GM18873 (cell line): ENCODE data around the gene TBC1D19.

Experiments used
- ATAC-seq: cut with Tn5 transposase; IDR thresholded peaks from one replicate; pipeline ENCODE4 v1.9.1; 2021; ENCODE audit warnings: mild to moderate bottlenecking, moderate library complexity, moderate number of reproducible peaks; ENCODE audit not compliant: unreplicated experiment, low FRiP score

TBC1D19 gene

DNA sequence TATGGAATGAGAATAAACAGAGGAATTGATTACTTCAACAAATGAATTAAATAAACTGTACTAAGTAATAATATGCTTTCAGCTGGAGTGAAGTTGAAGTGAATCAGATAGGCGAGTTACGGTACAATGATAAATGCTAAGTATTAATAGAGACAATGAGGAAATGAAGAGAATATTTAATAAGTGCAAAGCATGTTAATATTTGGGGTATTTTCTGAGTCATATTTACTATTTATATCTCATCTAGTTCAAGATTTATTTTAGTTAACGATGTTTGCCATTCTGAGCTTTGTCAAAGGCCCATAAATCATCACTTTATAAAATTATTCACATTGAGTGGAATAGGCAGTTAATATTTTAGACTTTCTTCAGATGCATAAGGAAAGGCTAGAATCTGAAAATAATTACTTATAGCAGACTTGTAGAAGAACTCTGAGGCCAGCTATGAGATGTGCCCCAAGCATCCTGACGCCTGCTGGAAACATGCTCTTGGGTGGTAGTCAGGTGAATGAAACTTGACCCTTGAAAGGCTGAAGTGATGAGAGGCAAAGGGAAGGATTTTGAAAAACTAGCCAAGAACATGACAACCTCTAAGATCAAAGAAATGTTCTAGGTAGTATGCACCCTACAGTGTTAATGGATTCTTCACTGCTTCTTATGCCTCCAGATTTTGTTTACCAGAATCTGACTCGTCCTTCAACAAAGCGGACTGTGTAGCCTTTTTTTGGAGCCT is 142.9 kb downstream of the TBC1D19 start:
- ATAC-seq, result no peak

DNA sequence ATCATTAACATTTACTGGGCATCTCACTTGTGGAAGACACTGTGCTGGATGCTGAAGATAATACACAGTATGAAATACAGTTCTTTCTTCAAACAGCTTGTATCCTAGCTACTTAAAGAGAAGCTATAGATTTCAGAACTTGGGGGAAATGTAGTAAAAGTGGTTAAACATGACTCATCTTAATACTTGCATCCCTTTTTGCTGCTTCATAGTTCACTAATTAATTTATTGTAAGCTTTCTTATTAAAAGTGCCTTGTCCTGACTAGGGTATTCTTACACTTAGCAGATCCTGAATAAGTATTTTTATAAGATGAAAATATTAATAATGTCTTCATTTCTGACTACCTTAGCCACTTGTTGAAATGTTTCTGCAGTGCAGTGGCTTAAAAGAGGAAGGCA is 144.0 kb downstream of the TBC1D19 start:
- ATAC-seq, result no peak

DNA sequence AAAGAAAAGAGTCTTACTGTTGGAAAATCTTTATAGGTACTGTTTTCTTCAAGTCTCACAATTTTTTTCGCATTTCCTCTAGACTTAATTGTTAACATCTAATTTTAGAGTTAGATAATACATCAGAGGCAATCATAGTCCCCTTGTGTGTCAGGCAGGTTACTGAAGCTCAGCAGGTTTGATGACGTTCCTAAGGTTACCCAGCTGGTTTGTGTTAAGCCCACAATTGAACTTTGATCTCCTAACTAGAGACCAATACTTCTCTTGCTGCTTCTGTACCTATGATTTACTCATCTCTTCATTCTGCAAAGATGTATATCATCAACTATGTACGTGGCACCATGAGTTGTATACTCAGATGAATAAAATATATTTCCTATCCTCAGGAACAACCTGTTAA is 145.1 kb downstream of the TBC1D19 start:
- ATAC-seq, result no peak

DNA sequence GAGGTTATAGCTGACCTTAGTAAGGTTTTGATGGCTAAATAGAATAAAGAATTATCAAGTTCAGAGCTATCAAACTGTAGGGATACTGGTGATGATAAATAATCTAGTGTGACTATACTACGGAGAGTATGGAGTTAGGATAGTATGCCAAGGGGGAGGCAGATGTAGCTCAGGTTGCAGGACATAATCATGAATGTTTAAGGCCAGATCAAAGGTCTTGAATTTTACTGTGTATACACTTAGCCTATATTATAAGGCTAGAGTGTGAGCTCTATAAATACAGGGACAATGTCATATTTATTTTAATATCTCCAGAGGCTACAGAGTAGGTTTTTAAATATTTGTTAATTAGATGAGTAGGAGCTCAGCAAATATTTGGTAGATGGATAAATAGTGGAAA is 145.7 kb downstream of the TBC1D19 start:
- no peak for ATAC-seq

DNA sequence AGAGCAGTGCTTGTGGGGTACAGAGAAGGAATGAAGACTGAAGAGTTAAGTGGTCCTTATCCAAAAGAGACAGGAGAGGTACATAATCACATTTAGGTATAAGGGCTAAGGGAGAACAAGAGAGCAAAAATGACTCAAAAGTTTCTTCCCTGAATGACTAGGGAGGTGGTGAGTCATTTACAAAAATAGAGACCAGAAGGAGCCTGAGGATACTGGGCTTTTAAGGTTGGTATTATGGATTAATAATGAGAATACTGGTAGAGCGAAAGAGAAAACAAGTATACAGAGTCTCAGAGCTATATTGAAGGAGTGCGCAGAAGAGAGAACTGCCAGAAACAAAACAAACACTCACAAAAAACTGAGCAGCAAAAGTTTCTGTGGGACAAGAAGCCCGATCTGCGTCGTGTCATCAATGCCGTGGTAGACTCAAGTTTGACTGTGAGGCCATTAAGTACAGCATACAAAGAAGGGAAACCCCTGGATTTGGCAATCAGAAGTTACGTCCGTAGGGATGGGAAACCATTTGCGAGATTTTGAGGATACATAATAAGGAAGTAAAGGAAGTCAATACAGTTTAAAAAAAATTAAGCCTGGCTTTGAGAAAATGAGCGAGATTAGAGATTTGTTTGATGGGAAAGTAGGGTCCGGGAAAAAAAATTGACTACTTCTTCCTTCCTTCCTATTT is 147.6 kb downstream of the TBC1D19 start:
- peak; percentile 95 for ATAC-seq

DNA sequence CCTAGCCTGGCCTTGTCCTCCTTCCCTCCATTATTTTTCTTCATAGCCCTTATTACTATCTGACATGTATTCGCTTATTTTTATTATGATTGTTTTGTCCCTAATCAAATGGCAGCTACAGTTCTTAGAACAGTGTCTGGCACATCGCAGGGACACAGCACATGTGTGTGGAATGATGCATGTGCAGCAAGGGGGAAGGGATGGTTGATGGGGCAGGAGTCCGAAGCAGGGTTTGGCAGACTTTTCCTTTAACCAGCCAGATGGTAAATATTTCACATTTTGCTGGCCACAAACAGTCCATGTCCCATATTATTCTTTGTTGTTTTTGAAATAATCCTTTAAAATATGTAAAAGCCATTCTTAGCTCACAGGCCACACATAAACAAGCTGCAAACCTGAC is 148.5 kb downstream of the TBC1D19 start:
- ATAC-seq, result no peak

DNA sequence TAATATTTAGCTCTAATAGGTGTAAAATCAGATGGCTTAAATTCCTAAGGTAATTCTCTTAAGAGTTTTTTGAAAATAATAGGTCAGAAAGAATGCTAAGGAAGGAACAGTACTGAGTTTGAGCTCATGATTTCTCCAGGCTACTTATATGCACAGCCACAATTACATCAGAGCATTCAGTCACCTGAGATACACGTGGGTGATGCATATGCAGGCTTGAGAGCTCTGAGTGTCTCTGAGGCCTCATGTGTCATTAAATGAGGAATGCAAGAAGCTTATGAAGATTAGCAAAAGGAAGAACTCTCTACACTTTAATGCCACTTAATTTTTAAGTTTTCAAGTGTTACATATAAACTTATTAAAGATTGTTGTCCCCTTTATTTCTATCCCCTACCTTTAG is 152.7 kb downstream of the TBC1D19 start:
- ATAC-seq, result no peak

DNA sequence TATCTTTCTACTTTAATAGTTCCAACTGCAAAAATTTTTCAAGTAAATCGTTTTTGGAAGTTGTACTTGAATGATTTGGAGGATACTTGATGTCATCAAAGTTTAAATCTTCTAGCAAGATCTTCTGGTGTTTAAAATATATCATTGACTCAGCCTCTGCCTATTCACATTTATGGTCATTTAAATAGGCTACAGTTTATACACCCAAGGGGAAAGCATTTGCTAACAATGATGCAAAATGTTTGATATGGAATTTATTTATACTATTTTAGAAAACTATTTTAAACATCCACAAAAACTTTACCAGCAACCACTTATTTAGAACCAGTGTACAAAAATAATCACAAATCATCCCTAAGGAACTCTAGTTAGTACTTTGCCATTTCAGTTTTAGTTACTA is 153.5 kb downstream of the TBC1D19 start:
- ATAC-seq, result no peak

DNA sequence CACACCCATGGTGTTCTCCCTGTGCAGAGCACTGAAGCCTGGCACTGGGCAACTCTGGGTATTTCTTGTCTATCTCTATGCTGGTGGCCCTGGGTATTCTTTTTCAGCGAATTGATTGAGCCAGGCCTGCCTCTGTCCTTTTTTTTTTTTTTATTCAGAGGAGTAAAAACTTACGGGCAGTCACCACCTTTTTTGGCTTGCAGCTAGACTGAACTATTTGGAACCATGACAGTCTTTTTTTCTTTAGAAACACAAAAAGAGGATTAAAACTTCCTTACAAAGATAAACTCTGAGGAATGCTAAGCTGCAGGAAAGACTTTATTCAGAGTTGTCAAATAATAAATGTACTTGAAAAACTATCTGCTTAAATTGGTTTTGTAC is 157.6 kb downstream of the TBC1D19 start:
- ATAC-seq, result no peak

DNA sequence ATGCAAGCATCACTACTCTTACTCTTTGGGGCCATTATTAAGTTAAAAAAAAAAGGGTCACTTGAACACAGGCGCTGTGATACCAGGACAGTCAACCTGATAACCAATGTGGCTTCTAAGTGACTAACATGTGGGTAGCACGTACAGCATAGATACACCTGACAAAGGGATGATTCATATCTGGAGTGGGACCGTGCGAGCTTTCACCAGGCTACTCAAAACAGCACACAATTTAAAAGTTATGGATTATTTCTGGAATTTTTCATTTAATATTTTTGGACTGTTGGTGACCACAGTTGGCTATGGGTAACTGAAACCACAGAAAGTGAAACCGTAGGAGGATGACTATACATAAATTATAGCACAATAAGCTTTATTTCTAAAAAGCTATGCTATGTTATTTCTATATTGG is 162.9 kb downstream of the TBC1D19 start:
- peak; percentile 99 for ATAC-seq

DNA sequence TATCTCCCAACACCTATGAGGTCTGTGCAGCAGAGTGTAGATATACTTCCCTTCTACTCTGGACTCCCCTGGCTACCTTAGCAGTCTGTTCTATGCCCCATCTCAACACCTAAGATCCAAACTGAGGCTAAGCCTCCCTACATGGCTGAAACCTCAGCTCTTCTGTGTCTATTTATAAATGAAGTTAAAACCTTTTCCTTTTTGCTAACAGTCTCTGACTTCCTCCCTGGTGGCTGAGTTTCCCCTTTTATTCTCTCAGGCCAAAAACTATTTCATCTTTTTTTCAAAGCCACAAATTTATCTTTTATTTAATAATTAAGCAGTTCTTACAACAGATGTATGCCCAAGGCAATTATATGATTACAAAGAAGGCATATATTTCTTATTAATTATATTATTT is 164.9 kb downstream of the TBC1D19 start:
- no peak for ATAC-seq

DNA sequence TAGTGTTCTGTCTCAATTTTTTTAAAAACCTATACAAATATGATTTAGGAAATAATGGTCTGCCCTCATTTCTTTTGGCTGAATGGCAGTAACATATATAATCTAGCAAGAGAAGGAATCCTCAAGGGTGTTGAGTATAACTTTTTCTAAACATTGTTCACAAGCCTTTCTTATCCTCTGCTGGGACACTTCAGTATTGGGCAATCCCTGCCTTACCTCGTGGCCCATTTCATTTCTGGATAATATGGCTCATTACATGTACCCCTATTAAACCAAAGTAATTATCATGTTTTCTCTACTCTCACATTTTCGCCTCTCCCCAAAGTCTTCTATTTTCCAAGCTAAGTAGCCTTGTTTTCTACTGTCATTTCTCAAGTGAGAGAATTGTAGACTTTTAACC is 166.0 kb downstream of the TBC1D19 start:
- no peak for ATAC-seq

DNA sequence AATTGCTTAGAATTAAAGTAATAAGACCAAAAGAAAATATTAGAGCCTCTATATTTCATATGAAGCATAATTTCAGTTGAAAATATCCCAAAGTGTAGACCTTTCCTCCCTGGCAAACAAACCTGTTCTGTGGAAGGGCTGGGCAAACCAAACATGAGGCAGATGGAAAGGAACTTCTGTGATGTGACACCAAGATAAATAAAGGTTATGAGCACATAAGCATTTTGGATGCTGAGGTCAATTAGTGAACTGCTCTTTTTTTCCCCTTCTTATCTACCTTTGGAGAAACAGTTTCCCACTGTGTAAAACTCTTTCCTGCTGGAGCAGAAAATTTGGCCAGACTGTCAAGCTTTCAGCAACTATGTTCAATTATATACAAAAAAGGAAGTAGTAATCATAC is 167.1 kb downstream of the TBC1D19 start:
- ATAC-seq, result no peak

DNA sequence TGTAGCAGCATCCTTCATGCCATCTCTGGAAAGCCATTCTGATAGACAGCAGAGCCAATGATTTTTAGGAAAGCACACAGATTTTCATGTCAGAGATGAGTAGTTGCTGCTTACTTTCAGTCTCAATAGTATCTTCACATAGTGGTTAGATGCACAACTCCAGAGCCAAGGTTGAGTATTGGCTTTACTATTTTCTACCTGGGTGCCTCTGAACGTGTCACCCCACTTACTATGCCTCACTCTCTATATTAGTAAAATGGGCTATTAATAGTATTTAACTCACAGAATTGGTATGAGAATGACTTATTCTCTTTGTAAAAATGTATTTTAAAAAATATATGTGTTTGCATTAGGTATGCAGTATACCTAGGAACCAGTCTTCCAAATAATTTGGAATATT is 168.0 kb downstream of the TBC1D19 start:
- ATAC-seq, result peak; percentile 96

DNA sequence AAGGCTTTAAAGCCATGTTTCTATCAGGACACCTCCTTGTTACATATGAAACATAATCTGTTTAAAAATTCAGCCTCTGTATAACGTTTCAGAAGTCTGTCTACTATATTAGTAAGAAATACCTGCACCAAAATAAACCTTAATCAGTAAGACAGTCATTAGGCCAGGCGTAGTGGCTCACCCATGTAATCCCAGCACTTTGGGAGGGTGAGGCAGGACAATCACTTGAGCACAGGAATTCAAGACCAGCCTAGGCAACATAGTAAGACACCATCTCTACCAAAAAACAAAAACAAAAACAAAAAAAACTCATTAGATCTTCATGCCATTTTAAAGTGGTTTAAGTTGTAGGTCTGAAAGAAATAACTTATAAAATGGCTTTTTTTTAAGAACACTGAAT is 169.3 kb downstream of the TBC1D19 start:
- no peak for ATAC-seq

DNA sequence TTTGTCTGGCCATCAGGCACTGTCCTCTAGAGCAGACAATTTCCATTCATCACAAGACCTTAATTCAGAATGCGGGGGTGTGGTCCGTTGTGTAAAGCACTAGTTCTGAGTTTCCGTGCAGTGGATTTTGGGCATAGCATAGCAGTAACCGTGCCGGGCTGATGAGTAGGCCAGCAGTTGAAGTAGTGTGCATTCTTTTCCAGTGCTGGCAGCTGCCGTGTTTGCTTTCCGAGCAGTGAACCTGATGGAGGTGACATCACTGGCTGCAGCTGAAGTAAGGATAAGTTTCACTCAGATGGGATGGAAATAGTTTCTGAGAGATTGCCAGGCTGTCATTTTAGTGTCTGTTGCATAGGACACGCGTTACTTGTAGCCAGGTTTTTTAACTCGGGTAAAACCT is 169.7 kb downstream of the TBC1D19 start:
- no peak for ATAC-seq

DNA sequence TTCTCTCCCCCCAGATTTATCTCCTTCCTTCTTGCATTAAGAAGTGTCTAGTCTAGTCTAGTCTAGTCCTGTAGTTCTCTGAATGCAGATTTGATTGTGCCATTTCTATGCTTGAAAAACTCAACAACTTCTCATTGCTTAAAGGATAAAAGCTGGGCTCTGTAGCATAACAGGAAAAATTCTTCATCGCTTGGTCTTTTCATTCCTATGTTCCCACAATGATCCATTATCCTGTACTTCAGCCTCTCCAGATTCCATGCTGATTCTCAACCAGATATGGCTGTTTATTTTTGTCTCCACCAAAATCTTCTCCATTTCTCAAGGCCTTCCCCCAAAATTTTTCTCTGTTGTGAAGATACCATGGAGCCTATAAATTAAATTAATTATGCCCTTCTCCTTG is 173.9 kb downstream of the TBC1D19 start:
- no peak for ATAC-seq

DNA sequence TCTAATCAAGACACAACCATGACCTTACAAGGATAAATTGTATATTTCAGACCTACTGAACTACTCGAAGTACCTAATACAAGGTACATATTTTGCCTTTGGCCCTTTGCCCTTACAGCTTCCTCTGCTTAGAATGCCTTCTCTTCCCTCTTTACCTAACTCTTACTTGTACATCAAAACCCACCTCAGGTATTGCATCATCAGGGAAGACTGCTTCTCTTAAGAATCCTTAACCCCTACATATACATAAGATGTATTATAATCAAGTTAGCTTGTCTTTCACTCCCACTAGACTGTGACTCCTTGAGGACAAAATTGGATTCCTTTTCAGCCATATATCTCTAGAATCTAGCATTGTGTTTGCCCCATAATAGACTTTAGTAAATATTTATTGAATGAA is 175.0 kb downstream of the TBC1D19 start:
- no peak for ATAC-seq

DNA sequence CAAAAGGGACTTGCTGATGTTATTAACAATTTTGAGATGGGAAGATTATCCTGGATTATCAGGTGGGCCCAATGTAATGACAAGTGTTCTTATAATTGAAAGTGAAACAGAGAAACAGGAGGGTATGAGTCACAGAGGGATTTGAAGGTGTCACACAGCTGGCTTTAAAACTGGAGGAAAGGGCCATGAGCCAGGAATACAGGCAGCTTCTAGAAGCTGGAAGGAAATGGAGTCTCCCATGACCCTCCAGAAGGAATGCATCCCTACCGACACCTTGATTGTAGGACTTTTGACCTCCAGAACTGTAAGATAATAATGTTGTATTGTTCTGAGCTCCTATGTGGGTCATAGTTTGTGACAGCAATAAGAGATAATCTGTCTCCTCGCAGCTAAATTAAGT is 178.8 kb downstream of the TBC1D19 start:
- no peak for ATAC-seq

DNA sequence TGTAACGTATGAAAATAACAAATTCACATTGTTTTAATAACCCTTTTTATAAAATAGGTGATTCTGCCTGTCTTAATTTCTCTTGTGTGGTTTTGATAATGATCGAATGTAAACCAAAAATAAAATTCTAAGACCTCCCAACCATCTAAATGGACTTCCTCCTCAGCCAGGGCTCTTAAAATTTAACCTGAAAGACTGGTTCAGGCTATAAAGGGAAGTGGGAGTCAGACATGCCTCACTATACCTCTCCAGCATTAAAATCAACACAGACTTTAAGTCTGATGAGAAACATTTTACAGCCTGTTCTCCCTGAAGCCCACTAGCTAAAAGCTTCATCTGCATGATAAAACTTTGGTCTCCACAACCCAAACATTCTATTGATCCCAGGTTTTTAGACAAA is 179.2 kb downstream of the TBC1D19 start:
- no peak for ATAC-seq

DNA sequence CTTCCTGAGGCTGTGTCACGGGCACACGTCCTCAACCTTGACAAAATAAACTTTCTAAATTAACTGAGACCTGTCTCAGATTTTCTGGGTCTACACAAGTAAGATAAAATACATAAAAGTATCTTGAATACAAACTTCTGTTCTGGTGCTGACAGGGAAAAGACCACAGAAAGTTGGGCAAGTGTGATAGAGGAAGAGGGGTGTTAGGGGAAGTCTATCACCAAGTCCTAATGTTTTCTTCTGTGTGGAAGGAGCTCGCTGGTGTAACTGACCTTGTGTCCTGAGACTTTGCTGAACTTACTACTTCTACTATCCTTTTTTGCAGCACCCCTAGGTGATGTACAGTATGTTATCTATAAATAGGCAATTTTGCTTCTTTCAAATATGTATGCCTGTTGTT is 179.8 kb downstream of the TBC1D19 start:
- ATAC-seq, result no peak

DNA sequence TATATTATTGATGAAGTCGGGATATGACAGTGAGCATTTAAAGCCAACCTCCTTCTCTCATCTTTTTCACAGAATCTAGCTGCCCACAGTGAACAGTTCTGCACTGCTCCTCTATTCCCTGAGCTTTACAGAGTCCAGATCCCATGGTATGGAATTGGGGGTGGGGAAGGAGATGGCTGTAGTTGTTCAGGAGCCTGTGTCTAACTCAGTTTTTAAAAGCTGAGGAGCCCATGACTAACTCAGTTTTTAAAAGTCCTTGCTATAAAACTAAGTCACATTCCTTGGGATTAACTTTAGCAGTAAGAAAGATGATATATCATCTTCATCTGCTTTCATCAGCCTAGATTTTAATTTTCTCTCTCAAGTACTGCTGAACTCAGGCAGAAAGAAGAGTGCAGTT is 180.3 kb downstream of the TBC1D19 start:
- no peak for ATAC-seq
